HCT116 (cell line): Measurements from ENCODE around the gene CAPN3. TPM values are rescaled to one million over a fixed set of nuclear protein-coding genes. Genes with fewer than 3 reads are reported as not detected.

Experiments used
- ATAC-seq: fragments of 200-7000 bp; cut with Tn5 transposase; 2 replicates; pipeline ENCODE4 v1.9.1; 2020; ENCODE audit warnings: mild to moderate bottlenecking, moderate library complexity
- BruUV-seq: library from RNA; stranded (reverse); fragments of 400-500 nt; replicated peaks from 2 replicates; lab custom pipeline; 2021; lab: Mats Ljungman, UMichigan
- CTCF ChIA-PET: fragments of 300-600 bp; sonication (Branson Sonifier 250); formaldehyde crosslinking; loops from one replicate; lab custom pipeline; 2021; ENCODE audit warnings: antibody characterized with exemption; lab: Charles Lee
- POLR2A ChIA-PET: fragments of 300-600, 350-600 bp; sonication (Branson Sonifier 250); formaldehyde crosslinking; loops from one replicate; lab custom pipeline; 2021; ENCODE audit warnings: antibody characterized with exemption; lab: Charles Lee
- RAD21 ChIA-PET, 2 experiments: fragments of 300-600 bp; sonication (Branson Sonifier 250); formaldehyde crosslinking; loops; one replicate each; lab custom pipeline; 2023; ENCODE audit warnings: low total read pairs in 2 of 2; ENCODE audit not compliant: uncharacterized antibody in 2 of 2, unreplicated experiment in 2 of 2, low non-redundant PET in 1 of 2; lab: Charles Lee
- DNase-seq: peaks from one replicate; pipeline ENCODE4 v3.0.0-alpha.2; 2010; ENCODE audit warnings: low read depth, low spot score
- H2AFZ ChIP-seq: fragments of 200-600 bp; shearing (Covaris generic), sonication (generic); 2 replicates; pipeline ENCODE4 v1.6.1; 2017; ENCODE audit warnings: low read depth, mixed run types, mixed read lengths, antibody characterized with exemption, low read length; ENCODE audit not compliant: poor library complexity, severe bottlenecking
- H3K27ac ChIP-seq: 2 replicates; pipeline ENCODE4 v1.5.1; 2012; ENCODE audit warnings: low read depth, low read length
- H3K27me3 ChIP-seq: fragments of 200-600 bp; sonication (generic); 2 replicates; pipeline ENCODE4 v1.6.1; 2016; ENCODE audit warnings: mixed run types, low read length, mixed read lengths; ENCODE audit not compliant: insufficient read depth
- H3K36me3 ChIP-seq, 2 experiments: fragments of 200-500 bp in 1 of 2; fragments of 200-600 bp in 1 of 2; sonication (Bioruptor generic) in 1 of 2; sonication (generic) in 1 of 2; 2 replicates each; pipeline versions ENCODE4 v1.5.1 to v1.6.1; 2014 to 2016; ENCODE audit warnings: low read length in 2 of 2, inconsistent platforms in 1 of 2, mixed read lengths in 1 of 2, mixed run types in 1 of 2; ENCODE audit not compliant: insufficient read depth in 2 of 2, control insufficient read depth in 1 of 2
- H3K4me1 ChIP-seq, 2 experiments: fragments of 200-600 bp in 1 of 2; sonication (generic) in 1 of 2; 2 replicates each; pipeline versions ENCODE4 v1.5.1 to v1.6.1; 2012 to 2017; ENCODE audit warnings: low read length in 2 of 2, inconsistent platforms in 1 of 2, mild to moderate bottlenecking in 1 of 2, mixed read lengths in 1 of 2, mixed run types in 1 of 2, moderate library complexity in 1 of 2; ENCODE audit not compliant: insufficient read depth in 2 of 2, control insufficient read depth in 1 of 2
- H3K4me2 ChIP-seq: fragments of 200-600 bp; sonication (generic); 2 replicates; pipeline ENCODE4 v1.6.1; 2017; ENCODE audit warnings: mixed run types, low read length, mixed read lengths
- H3K4me3 ChIP-seq, 2 experiments: fragments of 200-600 bp in 1 of 2; sonication (generic) in 1 of 2; replicated peaks in 1 of 2; 2 replicates each; pipeline ENCODE4 v1.5.1; 2011 to 2016; ENCODE audit warnings: low read length in 2 of 2, control low read depth in 1 of 2, low read depth in 1 of 2, mild to moderate bottlenecking in 1 of 2, mixed read lengths in 1 of 2, mixed run types in 1 of 2
- H3K79me2 ChIP-seq: fragments of 200-600 bp; sonication (generic); 2 replicates; pipeline ENCODE4 v1.6.1; 2017; ENCODE audit warnings: mild to moderate bottlenecking, mixed run types, low read length, moderate library complexity, mixed read lengths; ENCODE audit not compliant: insufficient read depth
- H3K9ac ChIP-seq: fragments of 200-600 bp; sonication (generic); 2 replicates; pipeline ENCODE4 v1.6.1; 2016; ENCODE audit warnings: low read length, mixed read lengths
- H3K9me2 ChIP-seq: fragments of 200-600 bp; sonication (generic), shearing (Covaris generic); 2 replicates; pipeline ENCODE4 v1.6.1; 2017; ENCODE audit warnings: mixed run types, mild to moderate bottlenecking, moderate library complexity; ENCODE audit not compliant: insufficient read depth
- H3K9me3 ChIP-seq, 2 experiments: fragments of 200-500 bp in 1 of 2; fragments of 200-600 bp in 1 of 2; sonication (Bioruptor generic) in 1 of 2; sonication (generic) in 1 of 2; 2 replicates each; pipeline ENCODE4 v1.6.1; 2014 to 2017; ENCODE audit warnings: low read length in 2 of 2, mixed read lengths in 2 of 2, inconsistent platforms in 1 of 2, low read depth in 1 of 2, mild to moderate bottlenecking in 1 of 2, mixed run types in 1 of 2, moderate library complexity in 1 of 2; ENCODE audit not compliant: control insufficient read depth in 1 of 2, insufficient read depth in 1 of 2
- H4K20me1 ChIP-seq: fragments of 200-600 bp; sonication (generic), shearing (Covaris generic); 2 replicates; pipeline ENCODE4 v1.6.1; 2017; ENCODE audit warnings: mixed run types, mild to moderate bottlenecking, moderate library complexity; ENCODE audit not compliant: insufficient read depth
- CBX3 ChIP-seq: IDR thresholded peaks from 2 replicates; pipeline ENCODE4 v1.6.1; 2012; ENCODE audit warnings: low read depth
- CEBPB ChIP-seq: IDR thresholded peaks from 2 replicates; pipeline ENCODE4 v1.6.1; 2012; ENCODE audit warnings: low read depth
- ELF1 ChIP-seq: IDR thresholded peaks from 2 replicates; pipeline ENCODE4 v1.6.1; 2012; ENCODE audit warnings: low read depth, borderline replicate concordance
- EZH2 ChIP-seq: fragments of 200-600 bp; sonication (generic); IDR thresholded peaks from 2 replicates; pipeline ENCODE4 v1.6.1; 2017; ENCODE audit warnings: antibody characterized with exemption, mixed run types
- EZH2phosphoT487 ChIP-seq: fragments of 200-600 bp; IDR thresholded peaks from 2 replicates; pipeline ENCODE4 v1.6.1; 2018; ENCODE audit warnings: antibody characterized with exemption, borderline replicate concordance
- POLR2A ChIP-seq: IDR thresholded peaks from 2 replicates; pipeline ENCODE4 v1.7.0; 2011; ENCODE audit warnings: borderline replicate concordance; ENCODE audit not compliant: insufficient read depth, insufficient read length; ENCODE audit errors: extremely low read depth
- POLR2AphosphoS5 ChIP-seq: IDR thresholded peaks from 2 replicates; pipeline ENCODE4 v1.6.1; 2011; ENCODE audit warnings: mild to moderate bottlenecking, low read depth, low read length, moderate library complexity
- SIN3A ChIP-seq: IDR thresholded peaks from 2 replicates; pipeline ENCODE4 v1.6.1; 2012; ENCODE audit warnings: low read depth
- SP1 ChIP-seq: IDR thresholded peaks from 2 replicates; pipeline ENCODE4 v1.6.1; 2012; ENCODE audit warnings: low read depth
- SRF ChIP-seq: IDR thresholded peaks from 2 replicates; pipeline ENCODE4 v1.6.1; 2012; ENCODE audit warnings: low read depth
- TCF7L2 ChIP-seq: IDR thresholded peaks from 2 replicates; pipeline ENCODE4 v1.7.0; 2011; ENCODE audit warnings: borderline replicate concordance, inconsistent platforms; ENCODE audit not compliant: insufficient read depth, insufficient read length; ENCODE audit errors: extremely low read depth
- YY1 ChIP-seq: IDR thresholded peaks from 2 replicates; pipeline ENCODE4 v1.6.1; 2011; ENCODE audit warnings: low read length, low read depth, moderate library complexity, mild to moderate bottlenecking; ENCODE audit not compliant: insufficient replicate concordance; ENCODE audit errors: extremely low read depth
- ZFX ChIP-seq: fragments of 450-650 bp; IDR thresholded peaks from 2 replicates; pipeline ENCODE4 v1.6.1; 2017
- intact Hi-C: fragments of 100-400 bp; cut with micrococcal nuclease; formaldehyde crosslinking; loops from 2 replicates; pipeline ENCODE4 v1.10.0; 2022
- total RNA-seq: library from RNA; stranded (reverse); gene quantifications from one replicate; pipeline ENCODE4 v1.2.1, GENCODE V29; 2021; ENCODE audit not compliant: unreplicated experiment
- TF ChIP-seq, protein P1 (sequence below): IDR thresholded peaks from 2 replicates; pipeline ENCODE4 v1.6.1; 2012
- TF ChIP-seq, protein P2 (sequence below): IDR thresholded peaks from 2 replicates; pipeline ENCODE4 v1.6.1; 2011; ENCODE audit warnings: mild to moderate bottlenecking, low read length, moderate library complexity; ENCODE audit not compliant: insufficient replicate concordance; ENCODE audit errors: extremely low read depth

The CAPN3 gene
- total RNA-seq, 1 experiment from 2014 or later, result 1.8 TPM

DNA sequence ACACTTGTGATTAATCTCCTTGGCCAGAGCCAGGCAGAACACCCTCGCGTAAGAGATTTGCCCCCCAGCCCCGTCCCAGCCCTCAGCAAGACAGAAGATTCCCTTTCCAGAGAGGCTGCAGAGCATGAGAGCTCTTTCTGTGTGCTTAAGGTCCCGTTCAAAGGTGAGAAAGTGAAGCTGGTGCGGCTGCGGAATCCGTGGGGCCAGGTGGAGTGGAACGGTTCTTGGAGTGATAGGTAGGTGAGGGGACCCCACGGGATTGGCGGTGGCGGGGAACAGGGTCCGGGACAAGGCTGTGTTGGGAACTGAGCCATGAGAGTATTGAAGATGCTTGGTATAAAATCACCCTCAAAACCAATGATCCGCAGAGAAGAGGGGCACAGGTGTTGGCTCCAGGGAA lies 34.8 kb downstream of the CAPN3 start:
- no peak overlapping the region for H3K27ac ChIP-seq

DNA sequence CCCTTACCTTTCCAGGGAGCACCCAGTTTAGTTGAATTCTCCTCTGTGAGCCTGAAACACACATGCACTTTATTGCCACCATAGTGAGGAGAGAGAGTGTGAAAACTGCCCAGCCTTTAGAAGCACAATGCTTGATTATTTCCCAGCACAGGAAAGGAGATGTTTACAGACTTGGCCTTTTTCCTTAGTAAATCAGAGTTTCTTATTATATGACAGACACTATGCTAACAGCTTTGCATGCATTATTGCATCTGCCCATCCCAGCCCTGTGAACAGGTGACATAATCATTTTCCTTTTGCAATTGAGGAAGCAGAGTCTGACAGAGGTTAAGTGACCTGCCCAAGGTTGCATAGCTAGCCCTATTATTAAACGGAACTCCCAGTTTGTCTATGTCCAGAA lies 36.5 kb downstream of the CAPN3 start:
- BruUV-seq, result no TSS peak
- H3K27me3 ChIP-seq, result no peaks in the 10 kb centered on the region
- no peak overlapping the region for H3K4me3 ChIP-seq
- peaks cover 0 to 4% of the 10 kb centered on the region in 2 experiments; a peak in 1 of 4 replicates for H3K4me1 ChIP-seq
- intact Hi-C loops, result no loop called here
- ChIA-PET POLR2A (interaction anchor here (2.2 kb wide), 1 partner anchor 11 kb away, joined by 5 read pairs; no protein-coding TSS in a partner anchor), CTCF (no interaction called here), RAD21 (no interaction called here)
- H3K4me2 ChIP-seq, result no peak overlapping the region
- H3K9me2 ChIP-seq, result no peaks in the 10 kb centered on the region
- H3K27ac ChIP-seq, result no peak overlapping the region
- no peak overlapping the region for H3K9ac ChIP-seq
- DNase-seq, result no peak
- H3K36me3 ChIP-seq, result no peaks in the 10 kb centered on the region
- H2AFZ ChIP-seq, result no peak overlapping the region
- H3K79me2 ChIP-seq, result no peaks in the 10 kb centered on the region
- no peaks in the 10 kb centered on the region for H3K9me3 ChIP-seq
- H4K20me1 ChIP-seq, result no peaks in the 10 kb centered on the region
- no peak for ATAC-seq
- TF ChIP-seq ZFX (no peak), YY1 (no peak), POLR2A (no peak), EZH2phosphoT487 (no peak), CBX3 (no peak), SP1 (no peak), CEBPB (no peak), SRF (no peak), ELF1 (no peak)
- TF ChIP-seq, protein P1, sequence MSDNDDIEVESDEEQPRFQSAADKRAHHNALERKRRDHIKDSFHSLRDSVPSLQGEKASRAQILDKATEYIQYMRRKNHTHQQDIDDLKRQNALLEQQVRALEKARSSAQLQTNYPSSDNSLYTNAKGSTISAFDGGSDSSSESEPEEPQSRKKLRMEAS, result no peak
- TF ChIP-seq, protein P2, sequence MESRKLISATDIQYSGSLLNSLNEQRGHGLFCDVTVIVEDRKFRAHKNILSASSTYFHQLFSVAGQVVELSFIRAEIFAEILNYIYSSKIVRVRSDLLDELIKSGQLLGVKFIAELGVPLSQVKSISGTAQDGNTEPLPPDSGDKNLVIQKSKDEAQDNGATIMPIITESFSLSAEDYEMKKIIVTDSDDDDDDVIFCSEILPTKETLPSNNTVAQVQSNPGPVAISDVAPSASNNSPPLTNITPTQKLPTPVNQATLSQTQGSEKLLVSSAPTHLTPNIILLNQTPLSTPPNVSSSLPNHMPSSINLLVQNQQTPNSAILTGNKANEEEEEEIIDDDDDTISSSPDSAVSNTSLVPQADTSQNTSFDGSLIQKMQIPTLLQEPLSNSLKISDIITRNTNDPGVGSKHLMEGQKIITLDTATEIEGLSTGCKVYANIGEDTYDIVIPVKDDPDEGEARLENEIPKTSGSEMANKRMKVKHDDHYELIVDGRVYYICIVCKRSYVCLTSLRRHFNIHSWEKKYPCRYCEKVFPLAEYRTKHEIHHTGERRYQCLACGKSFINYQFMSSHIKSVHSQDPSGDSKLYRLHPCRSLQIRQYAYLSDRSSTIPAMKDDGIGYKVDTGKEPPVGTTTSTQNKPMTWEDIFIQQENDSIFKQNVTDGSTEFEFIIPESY, result no peak

More for the DNA sequence above, 34.8 kb downstream of the CAPN3 start:
- Histone ChIP-seq H3K79me2 (no peaks in the 10 kb centered on the region), H3K4me1 (no peaks in the 10 kb centered on the region), H3K4me3 (no peak overlapping the region), H3K9me3 (no peaks in the 10 kb centered on the region), H3K4me2 (no peak overlapping the region), H4K20me1 (no peaks in the 10 kb centered on the region), H2AFZ (no peak overlapping the region), H3K9me2 (no peaks in the 10 kb centered on the region), H3K27me3 (no peaks in the 10 kb centered on the region), H3K36me3 (no peaks in the 10 kb centered on the region), H3K9ac (no peak overlapping the region)
- ATAC-seq, result no peak
- RAD21 ChIA-PET, result no interaction called here
- BruUV-seq, result no TSS peak
- no peak for DNase-seq
- POLR2A ChIA-PET, result no interaction called here
- intact Hi-C loops, result no loop called here
- TF ChIP-seq EZH2 (no peak), TCF7L2 (no peak), POLR2AphosphoS5 (no peak), CEBPB (no peak), SP1 (no peak), SIN3A (no peak)
- CTCF ChIA-PET, result no interaction called here
